Activated naive CD8-positive, alpha-beta T cell (primary cell): Measurements from ENCODE around the gene DTD2.

Experiments used
- H3K27ac Mint-ChIP-seq: one replicate; pipeline ENCODE4 v1.8.0; 2021; ENCODE audit warnings: mixed read lengths
- H3K27me3 Mint-ChIP-seq: one replicate; pipeline ENCODE4 v1.8.0; 2021; ENCODE audit warnings: mixed read lengths
- H3K36me3 Mint-ChIP-seq: one replicate; pipeline ENCODE4 v1.8.0; 2021; ENCODE audit warnings: mixed read lengths
- H3K4me1 Mint-ChIP-seq: one replicate; pipeline ENCODE4 v1.8.0; 2021; ENCODE audit warnings: low read depth, mixed read lengths
- H3K4me3 Mint-ChIP-seq: one replicate; pipeline ENCODE4 v1.8.0; 2021; ENCODE audit warnings: mild to moderate bottlenecking, mixed read lengths
- H3K9me3 Mint-ChIP-seq: one replicate; pipeline ENCODE4 v1.8.0; 2021; ENCODE audit warnings: low read depth, mixed read lengths

Gene DTD2

DNA sequence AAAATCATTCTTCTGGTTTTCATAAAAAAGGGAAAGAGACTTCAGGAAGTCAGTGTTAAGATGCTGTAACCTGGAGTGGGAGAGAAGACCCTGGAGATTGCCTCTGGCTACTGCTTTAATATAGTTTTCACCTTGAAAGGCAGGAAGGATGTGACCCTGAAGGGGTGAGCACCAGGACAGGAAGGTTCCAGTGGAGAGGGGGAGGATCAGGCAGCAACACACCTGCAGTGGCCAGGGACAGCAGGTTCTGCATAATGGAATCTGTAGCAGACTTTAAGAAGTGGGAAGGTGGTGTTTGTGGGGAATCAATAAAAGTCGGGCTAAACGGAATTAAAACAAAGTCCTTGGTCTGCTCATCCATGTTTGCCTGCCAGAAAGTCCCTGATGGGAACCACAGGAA is 30.6 kb downstream of the DTD2 start:
- Mint-ChIP-seq H3K27me3 (no peaks in the 10 kb centered on the region), H3K36me3 (peaks cover 4% of the 10 kb centered on the region), H3K4me3 (no peak overlapping the region), H3K27ac (no peak overlapping the region), H3K4me1 (peaks cover 5% of the 10 kb centered on the region), H3K9me3 (no peaks in the 10 kb centered on the region)

- no peaks in the 10 kb centered on the region for H3K9me3 Mint-ChIP-seq
- no peak overlapping the region for H3K4me3 Mint-ChIP-seq
- H3K27me3 Mint-ChIP-seq: no peaks in the 10 kb centered on the region
- peaks cover 4% of the 10 kb centered on the region for H3K36me3 Mint-ChIP-seq
- no peak overlapping the region for H3K27ac Mint-ChIP-seq
- H3K4me1 Mint-ChIP-seq: peaks cover 10% of the 10 kb centered on the region
These were observed 31.4 kb downstream of the DTD2 start for GRCh38 chr14:31425905-31426304.

- Mint-ChIP-seq H3K9me3 (no peaks in the 10 kb centered on the region), H3K4me3 (peak overlapping the region; percentile 96), H3K27me3 (no peaks in the 10 kb centered on the region), H3K4me1 (peaks cover 21% of the 10 kb centered on the region), H3K36me3 (no peaks in the 10 kb centered on the region), H3K27ac (peak overlapping the region; percentile 89)
These were observed 36.1 kb downstream of the DTD2 start for GRCh38 chr14:31421200-31421599.

DNA sequence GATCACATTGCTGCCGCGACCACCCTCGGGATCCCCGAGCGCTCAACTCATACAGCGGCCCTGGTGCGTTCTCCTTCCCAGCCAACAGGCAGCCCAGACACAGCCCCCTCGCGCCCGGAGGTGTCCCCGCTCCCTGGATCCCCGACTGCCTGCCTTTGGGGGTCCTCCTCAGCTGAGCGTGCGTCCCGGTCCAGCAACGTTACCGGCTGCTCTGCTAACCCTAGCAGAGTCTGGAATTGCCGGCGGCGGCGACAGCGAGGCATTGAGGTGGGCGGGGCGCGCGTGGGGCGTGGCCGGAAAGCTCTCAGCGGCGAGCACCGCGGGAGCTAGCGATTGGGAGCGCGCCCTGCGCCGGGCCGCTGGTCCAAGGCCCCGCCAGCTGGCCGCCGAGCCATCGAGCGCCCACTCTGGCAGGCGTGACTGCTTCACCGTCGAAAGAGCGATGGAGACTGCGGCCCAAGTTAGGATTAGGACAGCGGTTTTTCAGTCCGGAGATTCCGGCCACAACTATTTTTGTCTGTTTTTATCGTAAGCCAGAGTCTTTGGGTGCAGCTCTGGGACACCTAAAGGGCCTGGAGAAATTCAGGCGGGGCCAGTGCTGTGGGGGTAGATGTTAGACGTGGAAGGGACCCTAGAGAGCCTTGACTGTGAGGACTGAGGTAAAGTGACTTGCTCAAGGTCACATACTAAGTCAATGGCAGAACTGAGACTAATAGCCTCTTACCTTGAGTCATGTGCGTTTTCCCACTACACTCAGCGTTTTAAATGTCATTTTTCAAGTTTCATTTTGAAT is 36.8 kb downstream of the DTD2 start, which contains the start of gene HEATR5A:
TSS of gene HEATR5A (minus strand) at position 232 of the 793 bp plus-strand sequence. CDS start 17,575 bp downstream, outside the sequence.
- H3K4me1 Mint-ChIP-seq: peaks cover 21% of the 10 kb centered on the region
- no peaks in the 10 kb centered on the region for H3K36me3 Mint-ChIP-seq
- peak within 1 kb of the TSS; percentile 96 for H3K4me3 Mint-ChIP-seq
- H3K27ac Mint-ChIP-seq: peak within 1 kb of the TSS; percentile 89
- no peaks in the 10 kb centered on the region for H3K27me3 Mint-ChIP-seq
- no peaks in the 10 kb centered on the region for H3K9me3 Mint-ChIP-seq

- no peak overlapping the region for H3K27ac Mint-ChIP-seq
- peaks cover 21% of the 10 kb centered on the region for H3K4me1 Mint-ChIP-seq
- H3K4me3 Mint-ChIP-seq: peak overlapping the region; percentile 96
- H3K9me3 Mint-ChIP-seq: no peaks in the 10 kb centered on the region
- no peaks in the 10 kb centered on the region for H3K27me3 Mint-ChIP-seq
- no peaks in the 10 kb centered on the region for H3K36me3 Mint-ChIP-seq
These were observed 37.4 kb downstream of the DTD2 start for GRCh38 chr14:31419967-31420318.

GRCh38 chr14:31419179-31419966 is 37.9 kb downstream of the DTD2 start:
- H3K27ac Mint-ChIP-seq: no peak overlapping the region

GRCh38 chr14:31418440-31418839 is 38.9 kb downstream of the DTD2 start:
- no peak overlapping the region for H3K27ac Mint-ChIP-seq
- H3K36me3 Mint-ChIP-seq: no peaks in the 10 kb centered on the region
- H3K4me1 Mint-ChIP-seq: peaks cover 26% of the 10 kb centered on the region
- H3K4me3 Mint-ChIP-seq: no peak overlapping the region
- no peaks in the 10 kb centered on the region for H3K27me3 Mint-ChIP-seq
- no peaks in the 10 kb centered on the region for H3K9me3 Mint-ChIP-seq

More at GRCh38 chr14:31419179-31419966, 37.9 kb downstream of the DTD2 start:
- Mint-ChIP-seq H3K9me3 (no peaks in the 10 kb centered on the region), H3K4me3 (peak overlapping the region; percentile 96), H3K36me3 (no peaks in the 10 kb centered on the region), H3K4me1 (peaks cover 21% of the 10 kb centered on the region), H3K27me3 (no peaks in the 10 kb centered on the region)

DNA sequence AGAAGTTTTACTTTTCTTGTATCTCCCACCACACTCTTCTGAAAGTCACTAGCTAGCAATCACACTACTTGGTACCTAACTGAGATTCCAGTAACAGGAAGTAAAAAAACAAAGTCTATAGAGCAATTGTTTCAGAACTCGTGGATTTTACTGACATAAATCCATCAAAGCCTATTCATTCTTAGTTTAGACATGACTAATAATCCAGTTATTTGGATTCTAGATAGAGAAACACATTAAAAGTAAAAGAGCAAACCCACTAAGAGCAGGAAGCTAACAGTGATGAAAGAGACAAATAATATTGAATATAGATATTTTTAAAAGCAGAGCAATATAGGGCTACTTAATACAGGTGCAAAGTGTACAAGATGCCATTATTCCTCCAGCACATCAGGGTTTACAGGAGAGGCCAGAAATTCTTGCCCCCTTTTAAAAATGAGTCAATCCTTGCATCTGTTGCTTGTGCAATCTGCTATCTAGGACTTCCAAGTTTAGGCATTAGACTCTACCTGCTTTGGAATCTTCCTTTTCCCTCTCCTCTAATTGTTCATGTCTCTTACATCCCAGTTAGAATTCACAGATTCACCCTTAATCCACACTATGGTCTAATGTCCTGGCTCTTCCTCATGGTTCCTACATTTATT is 43.0 kb downstream of the DTD2 start:
- no peaks in the 10 kb centered on the region for H3K27me3 Mint-ChIP-seq
- H3K4me3 Mint-ChIP-seq: no peak overlapping the region
- no peak overlapping the region for H3K27ac Mint-ChIP-seq
- H3K9me3 Mint-ChIP-seq: no peaks in the 10 kb centered on the region
- H3K4me1 Mint-ChIP-seq: peaks cover 17% of the 10 kb centered on the region
- no peaks in the 10 kb centered on the region for H3K36me3 Mint-ChIP-seq

DNA sequence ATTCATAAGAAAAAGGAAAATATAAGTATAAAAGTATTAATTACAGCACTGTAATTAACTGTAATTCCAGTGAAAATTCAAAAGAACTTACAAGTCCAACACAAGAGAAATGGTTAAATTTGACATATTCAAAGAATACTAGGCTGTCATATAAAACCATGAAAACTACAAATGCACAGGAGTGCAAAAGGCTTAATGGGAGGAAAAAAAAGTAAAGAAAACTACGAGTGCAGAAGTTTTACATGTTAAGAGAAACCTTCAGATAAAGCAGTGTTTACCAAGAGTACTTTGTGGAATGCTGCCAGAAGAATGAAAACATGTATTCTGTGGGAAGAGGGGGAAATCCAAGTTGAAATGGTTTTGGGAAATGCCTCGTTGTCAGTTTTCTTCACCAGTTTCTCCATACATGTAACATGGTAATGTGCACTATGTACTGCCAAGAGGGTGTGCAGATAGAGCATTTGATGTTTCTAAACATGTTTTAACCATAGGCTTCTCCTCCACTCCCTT is 46.0 kb downstream of the DTD2 start:
- Mint-ChIP-seq H3K4me1 (peaks cover 10% of the 10 kb centered on the region), H3K27ac (no peak overlapping the region), H3K4me3 (no peak overlapping the region), H3K36me3 (peaks cover 2% of the 10 kb centered on the region), H3K9me3 (no peaks in the 10 kb centered on the region), H3K27me3 (no peaks in the 10 kb centered on the region)

DNA sequence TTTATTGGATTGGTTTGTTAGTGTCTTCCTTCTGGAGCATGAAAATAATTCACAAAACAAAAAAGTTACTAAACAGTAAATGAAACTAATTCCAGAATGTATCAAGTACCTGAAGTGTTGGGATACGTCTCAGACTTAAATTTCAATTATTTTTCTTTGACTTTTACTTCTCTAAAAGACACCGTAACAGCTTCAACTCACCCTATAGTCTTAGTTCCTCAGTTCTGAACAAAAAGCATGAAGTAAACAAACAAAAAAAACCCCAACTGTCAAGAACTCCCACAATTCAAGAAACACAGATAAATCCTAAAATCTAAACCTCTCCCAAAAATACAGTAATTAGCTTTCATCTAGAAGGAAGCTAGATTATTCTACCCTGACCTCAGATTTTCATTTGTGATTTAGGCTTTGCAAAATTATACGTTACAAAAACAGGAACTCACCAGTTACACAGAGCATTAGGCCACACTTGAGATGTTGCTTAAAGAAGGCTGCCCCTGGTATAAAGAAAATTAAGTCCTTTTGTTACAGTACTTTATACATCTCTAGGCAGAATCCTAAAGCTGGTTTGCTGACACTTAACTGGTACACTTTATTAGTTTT is 47.2 kb downstream of the DTD2 start:
- Mint-ChIP-seq H3K4me1 (peaks cover 10% of the 10 kb centered on the region), H3K4me3 (no peak overlapping the region), H3K27me3 (no peaks in the 10 kb centered on the region), H3K36me3 (peaks cover 2% of the 10 kb centered on the region), H3K9me3 (no peaks in the 10 kb centered on the region), H3K27ac (no peak overlapping the region)

DNA sequence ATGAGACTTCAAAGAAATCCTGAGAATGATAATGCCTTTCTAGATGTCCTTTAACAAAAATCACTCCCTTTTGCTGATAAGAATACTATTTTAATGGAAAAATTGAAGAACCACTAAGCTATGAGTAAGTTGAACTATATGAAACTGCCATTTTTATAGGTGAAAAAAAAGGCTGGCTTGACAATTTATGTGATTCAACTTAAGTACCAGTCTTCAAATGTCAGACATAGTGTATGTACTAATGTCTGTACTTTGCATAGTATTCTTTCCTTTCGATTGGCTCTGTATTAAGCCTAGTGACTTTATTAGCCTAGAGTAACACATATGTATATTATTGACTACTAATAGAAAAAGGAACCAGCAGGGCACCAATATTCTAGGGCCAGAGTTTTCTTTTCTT is 48.9 kb downstream of the DTD2 start:
- Mint-ChIP-seq H3K4me1 (peaks cover 5% of the 10 kb centered on the region), H3K9me3 (no peaks in the 10 kb centered on the region), H3K4me3 (no peak overlapping the region), H3K27me3 (no peaks in the 10 kb centered on the region), H3K27ac (no peak overlapping the region), H3K36me3 (peaks cover 2% of the 10 kb centered on the region)

DNA sequence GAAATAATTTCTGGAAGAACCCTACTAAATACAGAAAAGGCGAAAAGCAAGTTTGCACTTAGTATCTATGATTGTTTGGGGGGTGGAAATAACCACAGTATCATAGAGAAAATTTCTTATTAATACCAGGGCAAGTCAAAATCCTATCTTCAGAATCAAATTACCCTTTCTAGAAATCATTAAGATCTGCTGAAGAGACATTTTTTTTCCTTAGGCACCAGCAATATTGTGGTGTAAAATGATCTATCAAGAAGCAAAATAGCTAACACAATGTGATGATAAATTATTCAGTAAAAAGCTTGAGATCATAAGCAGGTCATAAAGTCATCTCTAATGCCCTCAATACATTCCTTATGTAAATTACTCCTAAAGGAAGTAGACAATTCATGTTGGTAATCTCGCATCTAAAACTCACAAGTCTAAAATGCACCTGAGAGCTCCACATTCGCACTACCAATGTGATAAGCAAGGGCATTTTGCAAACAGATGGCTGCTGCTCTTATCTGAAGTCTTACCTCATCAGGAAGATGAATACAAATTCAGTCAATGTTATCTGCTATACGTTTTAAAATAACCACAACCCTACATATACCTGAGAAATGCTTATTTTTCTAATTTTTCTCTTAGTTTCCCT is 51.6 kb downstream of the DTD2 start:
- peaks cover 5% of the 10 kb centered on the region for H3K36me3 Mint-ChIP-seq
- no peak overlapping the region for H3K4me3 Mint-ChIP-seq
- H3K9me3 Mint-ChIP-seq: no peaks in the 10 kb centered on the region
- H3K4me1 Mint-ChIP-seq: peaks cover 5% of the 10 kb centered on the region
- H3K27me3 Mint-ChIP-seq: no peaks in the 10 kb centered on the region
- no peak overlapping the region for H3K27ac Mint-ChIP-seq

DNA sequence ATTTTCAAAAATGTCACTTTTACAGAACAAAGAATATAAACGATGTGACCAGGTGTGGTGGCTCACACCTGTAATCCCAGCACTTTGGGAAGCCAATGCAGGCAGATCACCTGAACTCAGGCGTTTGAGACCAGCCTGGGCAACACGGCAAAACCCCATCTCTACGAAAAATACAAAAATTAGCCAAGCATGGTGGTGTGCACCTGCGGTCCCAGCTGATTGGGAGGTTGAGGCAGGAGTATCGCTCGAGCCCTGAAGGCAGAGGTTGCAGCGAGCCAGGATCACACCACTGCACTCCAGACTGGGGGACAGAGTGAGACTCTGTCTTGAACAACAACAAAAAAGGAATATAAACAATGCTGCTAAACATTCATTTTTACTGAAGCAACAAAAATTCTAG is 52.2 kb downstream of the DTD2 start:
- H3K9me3 Mint-ChIP-seq: no peaks in the 10 kb centered on the region
- peaks cover 6% of the 10 kb centered on the region for H3K36me3 Mint-ChIP-seq
- no peak overlapping the region for H3K4me3 Mint-ChIP-seq
- H3K27ac Mint-ChIP-seq: no peak overlapping the region
- H3K27me3 Mint-ChIP-seq: no peaks in the 10 kb centered on the region
- peaks cover 4% of the 10 kb centered on the region for H3K4me1 Mint-ChIP-seq

DNA sequence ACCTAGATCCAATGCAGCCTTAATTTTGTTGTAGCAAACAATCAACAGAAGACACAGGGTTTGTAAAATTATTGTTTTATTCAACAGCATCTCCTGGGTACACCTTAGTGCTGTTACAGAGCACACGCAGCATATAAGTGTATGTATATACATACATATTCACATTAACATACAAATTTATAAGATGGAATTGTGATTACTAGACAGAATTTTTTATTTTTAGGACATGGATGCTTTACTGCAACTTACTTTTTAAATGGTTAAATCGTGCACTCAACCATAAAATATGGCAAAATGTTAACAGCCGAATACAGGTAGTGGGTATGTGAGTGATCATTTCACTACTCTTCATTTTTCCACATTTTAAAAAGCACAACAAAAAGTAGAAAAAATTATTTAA is 53.6 kb downstream of the DTD2 start:
- Mint-ChIP-seq H3K27me3 (no peaks in the 10 kb centered on the region), H3K27ac (no peak overlapping the region), H3K9me3 (no peaks in the 10 kb centered on the region), H3K4me1 (peaks cover 5% of the 10 kb centered on the region), H3K4me3 (no peak overlapping the region), H3K36me3 (peaks cover 10% of the 10 kb centered on the region)
